Activated naive CD4-positive, alpha-beta T cell treated with anti-CD3 and anti-CD28 coated beads, Interleukin-2, amount 10 ng/mL, durations not matched to agents 7 days and 5 days (primary cell): ENCODE results near the gene TMEM215.

Experiments used
- CTCF ChIA-PET: fragments of 350-600 bp; sonication (Branson Sonifier 250); formaldehyde crosslinking; loops from one replicate; lab custom pipeline; 2021; ENCODE audit warnings: antibody characterized with exemption; lab: Charles Lee
- DNase-seq: peaks from one replicate; pipeline ENCODE4 v3.0.0-alpha.2; 2020
- H3K27ac Mint-ChIP-seq: one replicate; pipeline ENCODE4 v1.8.0; 2021; ENCODE audit warnings: mild to moderate bottlenecking, moderate library complexity, mixed read lengths
- H3K27me3 Mint-ChIP-seq: one replicate; pipeline ENCODE4 v1.8.0; 2021; ENCODE audit warnings: mild to moderate bottlenecking, mixed read lengths
- H3K36me3 Mint-ChIP-seq: one replicate; pipeline ENCODE4 v1.8.0; 2021; ENCODE audit warnings: mixed read lengths
- H3K4me1 Mint-ChIP-seq: one replicate; pipeline ENCODE4 v1.8.0; 2021; ENCODE audit warnings: mixed read lengths
- H3K4me3 Mint-ChIP-seq: one replicate; pipeline ENCODE4 v1.8.0; 2021; ENCODE audit warnings: mild to moderate bottlenecking, moderate library complexity, mixed read lengths
- H3K9me3 Mint-ChIP-seq: one replicate; pipeline ENCODE4 v1.8.0; 2021; ENCODE audit warnings: mixed read lengths

Gene TMEM215

DNA sequence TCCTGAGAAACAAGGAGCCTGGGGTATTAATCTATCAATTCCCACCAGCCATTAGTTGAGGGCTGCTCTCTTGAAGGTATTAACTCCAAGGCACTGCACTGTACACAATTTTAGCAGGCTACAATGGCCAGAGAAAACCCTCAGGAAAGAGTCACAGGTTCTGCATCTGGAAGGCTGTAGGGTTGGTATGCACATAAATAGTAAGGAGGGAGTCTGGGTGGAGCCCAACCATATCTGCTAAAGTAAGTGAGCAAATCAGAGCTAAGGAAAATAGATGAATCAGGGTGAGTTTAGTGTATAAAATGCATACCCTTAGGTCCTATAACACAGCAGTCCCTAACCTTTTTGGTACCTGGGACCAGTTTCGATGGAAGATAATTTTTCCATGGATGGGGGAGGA lies 18.2 kb downstream of the TMEM215 start:
- CTCF ChIA-PET: no interaction called here
- Mint-ChIP-seq H3K4me1 (no peaks in the 10 kb centered on the region), H3K9me3 (peaks cover 4% of the 10 kb centered on the region), H3K27me3 (peaks cover 3% of the 10 kb centered on the region), H3K4me3 (no peak overlapping the region), H3K27ac (no peak overlapping the region), H3K36me3 (no peaks in the 10 kb centered on the region)
- no peak for DNase-seq

DNA sequence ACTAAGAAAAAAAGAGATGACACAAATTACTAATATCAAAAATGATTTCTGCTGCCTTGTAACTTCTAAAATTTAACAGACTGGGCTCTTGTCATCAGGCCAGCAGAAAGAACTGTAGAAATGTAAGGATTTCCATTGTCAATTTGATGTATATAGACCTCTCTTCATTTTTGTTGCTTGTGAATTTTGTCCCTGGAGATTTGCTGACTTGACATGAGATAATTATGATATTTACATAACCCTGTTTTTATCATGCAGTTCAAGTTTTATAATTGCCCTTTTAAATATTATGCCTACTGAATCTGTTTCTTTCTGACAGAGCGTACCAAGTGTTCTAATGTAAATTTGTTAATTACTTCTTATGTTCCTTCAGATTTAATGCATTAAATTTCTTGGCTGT lies 23.9 kb downstream of the TMEM215 start:
- Mint-ChIP-seq H3K9me3 (no peaks in the 10 kb centered on the region), H3K27me3 (peaks cover 3% of the 10 kb centered on the region), H3K36me3 (no peaks in the 10 kb centered on the region), H3K27ac (no peak overlapping the region), H3K4me3 (no peak overlapping the region), H3K4me1 (no peaks in the 10 kb centered on the region)
- no peak for DNase-seq
- CTCF ChIA-PET: no interaction called here

DNA sequence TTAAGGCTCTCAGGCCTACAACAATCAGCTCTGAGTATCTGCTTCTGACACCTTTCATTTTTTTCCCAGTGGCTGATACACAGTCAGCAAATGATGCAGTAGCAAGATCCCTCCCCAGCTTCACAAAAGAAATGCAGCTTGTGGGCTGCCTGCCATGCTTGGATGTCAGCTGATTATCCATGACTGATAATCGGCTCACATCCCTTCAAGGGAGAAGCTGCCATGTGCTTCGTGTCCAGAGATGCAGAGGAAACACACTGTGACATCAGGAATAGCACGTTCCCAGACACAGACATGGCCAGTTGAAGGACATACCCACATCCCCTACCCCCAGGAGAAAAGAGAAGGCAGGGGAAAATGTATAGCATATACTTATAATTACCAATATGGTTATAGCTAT lies 27.9 kb downstream of the TMEM215 start:
- H3K27ac Mint-ChIP-seq: no peak overlapping the region
- H3K4me1 Mint-ChIP-seq: no peaks in the 10 kb centered on the region
- H3K27me3 Mint-ChIP-seq: peaks cover under 1% of the 10 kb centered on the region
- H3K36me3 Mint-ChIP-seq: no peaks in the 10 kb centered on the region
- CTCF ChIA-PET: no interaction called here
- no peak overlapping the region for H3K4me3 Mint-ChIP-seq
- DNase-seq: no peak
- H3K9me3 Mint-ChIP-seq: no peaks in the 10 kb centered on the region

DNA sequence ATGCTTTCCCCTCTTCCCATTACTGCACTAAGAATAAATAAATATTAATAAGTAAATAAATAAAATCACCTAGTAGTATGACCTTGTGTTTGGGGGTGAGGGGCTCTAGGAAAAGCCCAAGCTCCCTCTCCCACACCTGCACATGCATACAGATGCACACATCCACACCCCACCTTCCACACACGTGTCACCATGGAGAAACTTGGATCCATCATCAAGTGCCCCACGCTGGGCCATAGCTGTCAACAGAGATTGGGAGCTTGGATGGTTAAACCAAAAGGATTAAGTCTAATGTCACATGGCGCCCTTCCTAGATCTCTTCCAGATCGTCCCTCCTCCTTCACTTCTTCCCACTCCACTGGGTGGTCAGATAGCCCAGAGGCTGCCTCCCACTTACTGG lies 37.0 kb downstream of the TMEM215 start:
- H3K4me3 Mint-ChIP-seq: no peak overlapping the region
- H3K4me1 Mint-ChIP-seq: no peaks in the 10 kb centered on the region
- no peak overlapping the region for H3K27ac Mint-ChIP-seq
- H3K9me3 Mint-ChIP-seq: no peaks in the 10 kb centered on the region
- H3K27me3 Mint-ChIP-seq: peaks cover 4% of the 10 kb centered on the region
- H3K36me3 Mint-ChIP-seq: no peaks in the 10 kb centered on the region
- no peak for DNase-seq
- CTCF ChIA-PET: no interaction called here

DNA sequence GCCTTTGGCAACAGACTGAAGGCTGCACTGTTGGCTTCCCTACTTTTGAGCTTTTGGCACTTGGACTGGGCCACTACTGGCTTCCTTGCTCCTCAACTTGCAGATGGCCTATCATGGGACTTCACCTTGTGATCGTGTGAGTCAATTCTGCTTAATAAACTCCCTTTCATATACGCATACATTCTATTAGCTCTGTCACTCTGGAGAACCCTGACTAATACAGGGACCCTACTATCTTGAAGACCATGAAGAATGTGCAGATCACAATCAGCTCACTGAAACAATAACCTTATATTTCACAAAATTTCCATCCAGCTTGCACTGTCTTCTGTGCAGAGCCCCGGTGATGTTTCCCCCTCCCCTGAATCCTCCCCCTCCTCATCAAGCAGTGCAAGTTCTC lies 39.8 kb downstream of the TMEM215 start:
- Mint-ChIP-seq H3K4me1 (no peaks in the 10 kb centered on the region), H3K4me3 (no peak overlapping the region), H3K27ac (no peak overlapping the region), H3K27me3 (peaks cover 4% of the 10 kb centered on the region), H3K36me3 (no peaks in the 10 kb centered on the region), H3K9me3 (no peaks in the 10 kb centered on the region)
- DNase-seq: no peak
- CTCF ChIA-PET: interaction anchor here (0.7 kb wide), 1 partner anchor 45 kb away, joined by 3 read pairs; no protein-coding TSS in a partner anchor

DNA sequence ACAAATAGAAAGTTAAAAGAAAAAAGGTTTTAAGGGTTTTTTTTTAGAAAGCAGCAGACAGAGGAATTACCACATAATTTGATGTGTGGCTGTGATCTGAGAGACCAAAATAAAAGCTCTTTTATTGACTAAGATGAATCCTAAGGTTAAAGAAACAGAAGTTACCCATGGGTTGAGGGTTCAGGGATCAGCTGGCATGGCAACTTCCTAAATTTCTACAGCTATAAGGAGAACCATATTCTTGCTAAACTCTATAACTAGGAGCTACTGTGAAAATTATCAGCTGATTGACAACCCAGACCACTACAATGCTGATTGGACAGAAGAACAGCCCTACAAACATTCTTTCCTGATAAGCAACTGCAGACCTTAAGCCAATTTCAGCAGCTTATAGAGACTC lies 40.2 kb downstream of the TMEM215 start:
- CTCF ChIA-PET: interaction anchor here (0.7 kb wide), 1 partner anchor 46 kb away, joined by 3 read pairs; no protein-coding TSS in a partner anchor
- H3K27me3 Mint-ChIP-seq: peaks cover 4% of the 10 kb centered on the region
- no peak for DNase-seq

DNA sequence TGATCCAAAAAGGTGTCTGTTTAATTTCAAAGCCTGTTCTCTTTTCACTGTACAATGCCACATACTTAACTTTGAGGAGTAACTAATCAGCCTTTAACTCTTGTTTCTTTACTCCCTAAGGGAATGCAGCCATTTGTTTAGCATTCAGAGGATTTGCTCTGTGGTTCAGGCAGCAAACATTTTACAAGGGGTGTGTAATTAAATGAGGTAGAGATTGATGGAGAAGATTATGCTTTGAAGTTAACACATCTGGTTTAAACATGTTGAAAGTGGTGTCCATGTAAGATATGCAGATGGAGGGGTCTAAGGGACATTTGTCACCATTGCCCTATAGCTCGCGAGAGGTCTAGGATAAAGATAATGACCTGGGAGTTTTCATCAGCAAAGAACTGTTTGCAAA lies 41.9 kb downstream of the TMEM215 start:
- DNase-seq: no peak
- Mint-ChIP-seq H3K27me3 (peaks cover 4% of the 10 kb centered on the region), H3K4me1 (no peaks in the 10 kb centered on the region), H3K4me3 (no peak overlapping the region), H3K36me3 (no peaks in the 10 kb centered on the region), H3K27ac (no peak overlapping the region), H3K9me3 (no peaks in the 10 kb centered on the region)
- CTCF ChIA-PET: no interaction called here

More for the DNA sequence above, 40.2 kb downstream of the TMEM215 start:
- Mint-ChIP-seq H3K9me3 (no peaks in the 10 kb centered on the region), H3K4me3 (no peak overlapping the region), H3K27ac (no peak overlapping the region), H3K4me1 (no peaks in the 10 kb centered on the region), H3K36me3 (no peaks in the 10 kb centered on the region)

DNA sequence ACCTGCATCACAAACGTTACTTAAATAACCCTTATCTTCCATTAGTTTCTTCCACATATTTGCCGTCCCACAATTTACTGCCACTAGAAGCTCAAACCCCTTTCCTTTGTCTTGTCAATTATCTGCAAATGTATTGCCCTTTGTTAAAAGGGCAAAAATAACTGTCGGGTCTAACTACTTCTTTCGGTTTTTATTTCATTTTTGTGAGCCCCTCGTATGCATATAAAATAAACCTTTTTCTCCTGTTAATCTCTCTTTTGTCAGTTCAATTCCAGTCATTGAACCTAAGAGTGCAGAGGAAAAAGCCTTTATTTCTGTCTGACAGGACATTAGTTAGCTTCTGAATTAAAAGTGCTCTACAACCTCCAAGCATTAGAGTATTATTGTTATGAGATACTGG lies 45.5 kb downstream of the TMEM215 start:
- CTCF ChIA-PET: no interaction called here
- no peak for DNase-seq
- Mint-ChIP-seq H3K4me3 (no peak overlapping the region), H3K27ac (no peak overlapping the region), H3K9me3 (no peaks in the 10 kb centered on the region), H3K36me3 (no peaks in the 10 kb centered on the region), H3K27me3 (peaks cover 15% of the 10 kb centered on the region), H3K4me1 (no peaks in the 10 kb centered on the region)

DNA sequence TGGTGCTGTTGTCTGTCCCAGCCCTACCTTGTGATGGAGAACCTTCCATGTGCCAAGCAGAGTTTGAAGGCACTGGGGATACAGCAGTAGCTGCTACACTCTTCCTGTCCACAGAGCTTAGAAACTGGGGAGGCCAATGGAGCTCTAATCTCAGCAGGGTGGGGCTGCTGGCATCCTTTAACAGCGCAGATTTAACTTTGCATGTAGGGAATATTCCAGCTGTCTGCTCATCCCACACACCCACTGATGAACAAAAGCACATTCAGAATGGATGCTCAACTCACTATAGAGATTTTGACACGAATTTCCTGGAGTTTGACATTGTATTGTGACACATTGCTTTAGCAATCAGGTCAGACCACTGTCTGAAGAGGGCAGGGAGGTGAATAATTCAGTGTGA lies 49.0 kb downstream of the TMEM215 start:
- no peak overlapping the region for H3K27ac Mint-ChIP-seq
- no peak for DNase-seq
- no peak overlapping the region for H3K4me3 Mint-ChIP-seq
- H3K9me3 Mint-ChIP-seq: no peaks in the 10 kb centered on the region
- no peaks in the 10 kb centered on the region for H3K36me3 Mint-ChIP-seq
- H3K4me1 Mint-ChIP-seq: no peaks in the 10 kb centered on the region
- CTCF ChIA-PET: interaction anchor here (0.9 kb wide), 1 partner anchor 9 kb away, joined by 3 read pairs; no protein-coding TSS in a partner anchor
- H3K27me3 Mint-ChIP-seq: peaks cover 11% of the 10 kb centered on the region
